HG03175 (cell line): ENCODE data around the gene LHX4.
"Not testable (repeated sequence)": the region's sequence is repeated elsewhere in the genome, so short reads cannot be mapped to it uniquely, and the experiment has no call there.

Experiments used
- ATAC-seq: cut with Tn5 transposase; IDR thresholded peaks from one replicate; pipeline ENCODE4 v1.9.1; 2021; ENCODE audit warnings: mild to moderate bottlenecking, moderate library complexity; ENCODE audit not compliant: unreplicated experiment

LHX4 gene

GRCh38 chr1:180196436-180197003 is 33.5 kb upstream of the LHX4 start:
- no peak for ATAC-seq

DNA sequence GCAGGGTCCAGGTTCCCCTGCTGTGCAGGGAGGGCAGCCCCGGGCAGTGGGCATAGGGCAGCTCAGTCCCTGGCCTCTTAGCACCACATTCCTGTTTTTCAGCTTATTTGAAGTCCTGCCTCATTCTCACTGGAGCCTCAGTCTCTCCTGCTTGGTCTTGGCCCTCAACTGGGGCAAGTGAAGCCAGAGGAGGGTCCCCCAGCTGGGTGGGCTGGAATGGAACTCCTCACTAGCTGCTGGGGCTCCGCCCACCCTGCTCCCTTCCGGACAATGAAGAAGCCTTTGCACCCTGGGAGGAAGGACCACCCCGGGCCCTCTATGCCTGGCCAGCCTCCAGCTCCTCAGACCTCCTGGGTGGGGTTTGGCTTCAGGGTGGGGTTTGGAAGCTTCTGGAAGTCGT is 32.8 kb upstream of the LHX4 start:
- no peak for ATAC-seq

GRCh38 chr1:180198196-180198595 is 31.9 kb upstream of the LHX4 start:
- no peak for ATAC-seq

- no peak for ATAC-seq
Observed at GRCh38 chr1:180198611-180199010, 31.5 kb upstream of the LHX4 start.

GRCh38 chr1:180199018-180199417 is 31.0 kb upstream of the LHX4 start:
- ATAC-seq = no peak

GRCh38 chr1:180201451-180202200 is 28.4 kb upstream of the LHX4 start:
- no peak for ATAC-seq

DNA sequence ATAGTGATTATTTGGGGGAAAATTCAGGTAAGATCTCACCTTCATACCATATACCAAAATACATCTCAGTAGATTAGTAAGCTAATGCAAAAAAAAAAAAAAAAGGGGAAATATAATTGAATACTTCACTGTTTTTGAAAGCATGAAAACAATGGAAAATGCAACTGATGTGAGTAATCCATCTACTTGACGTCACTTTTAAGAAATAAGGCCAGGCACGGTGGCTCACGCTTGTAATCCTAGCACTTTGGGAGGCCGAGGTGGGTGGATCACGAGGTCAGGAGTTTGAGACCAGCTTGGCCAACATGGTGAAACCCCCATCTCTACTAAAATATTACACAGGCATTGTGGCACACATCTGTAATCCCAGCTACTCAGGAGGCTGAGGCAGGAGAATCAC is 27.5 kb upstream of the LHX4 start:
- ATAC-seq = not testable (repeated sequence)

GRCh38 chr1:180204231-180204630 is 25.8 kb upstream of the LHX4 start:
- no peak for ATAC-seq

- ATAC-seq = no peak
Observed at GRCh38 chr1:180206581-180206980, 23.5 kb upstream of the LHX4 start.

GRCh38 chr1:180208264-180208663 is 21.8 kb upstream of the LHX4 start:
- ATAC-seq = no peak

DNA sequence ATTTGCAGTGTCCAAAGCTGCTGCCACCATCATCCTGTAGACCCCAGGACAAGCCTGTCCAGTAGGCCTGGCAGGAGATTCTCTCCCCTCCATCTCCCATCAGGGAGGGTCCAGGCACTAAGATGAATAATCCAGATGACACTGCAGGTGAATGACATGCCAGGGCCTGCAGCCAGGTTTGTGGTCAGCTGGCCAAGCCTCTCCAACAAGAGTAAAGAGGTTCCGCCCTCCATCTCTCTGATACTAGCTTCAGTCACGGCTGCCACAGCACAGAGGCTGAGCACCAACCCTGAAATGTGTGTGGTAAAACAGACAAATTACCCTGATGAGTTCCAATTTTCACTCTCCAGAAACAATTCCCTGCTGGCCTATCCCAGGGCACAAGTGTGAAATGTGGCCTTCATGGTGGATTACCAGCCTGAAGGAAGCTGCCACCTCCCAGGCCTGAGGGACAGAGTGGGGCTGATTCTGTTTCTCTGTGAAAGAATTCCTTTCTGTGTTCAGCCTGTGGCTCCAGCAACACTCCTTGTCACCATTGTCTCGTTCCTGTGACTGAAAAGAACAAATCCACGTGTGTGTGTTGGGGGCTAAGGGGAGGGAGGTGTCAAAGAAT is 19.9 kb upstream of the LHX4 start:
- no peak for ATAC-seq

DNA sequence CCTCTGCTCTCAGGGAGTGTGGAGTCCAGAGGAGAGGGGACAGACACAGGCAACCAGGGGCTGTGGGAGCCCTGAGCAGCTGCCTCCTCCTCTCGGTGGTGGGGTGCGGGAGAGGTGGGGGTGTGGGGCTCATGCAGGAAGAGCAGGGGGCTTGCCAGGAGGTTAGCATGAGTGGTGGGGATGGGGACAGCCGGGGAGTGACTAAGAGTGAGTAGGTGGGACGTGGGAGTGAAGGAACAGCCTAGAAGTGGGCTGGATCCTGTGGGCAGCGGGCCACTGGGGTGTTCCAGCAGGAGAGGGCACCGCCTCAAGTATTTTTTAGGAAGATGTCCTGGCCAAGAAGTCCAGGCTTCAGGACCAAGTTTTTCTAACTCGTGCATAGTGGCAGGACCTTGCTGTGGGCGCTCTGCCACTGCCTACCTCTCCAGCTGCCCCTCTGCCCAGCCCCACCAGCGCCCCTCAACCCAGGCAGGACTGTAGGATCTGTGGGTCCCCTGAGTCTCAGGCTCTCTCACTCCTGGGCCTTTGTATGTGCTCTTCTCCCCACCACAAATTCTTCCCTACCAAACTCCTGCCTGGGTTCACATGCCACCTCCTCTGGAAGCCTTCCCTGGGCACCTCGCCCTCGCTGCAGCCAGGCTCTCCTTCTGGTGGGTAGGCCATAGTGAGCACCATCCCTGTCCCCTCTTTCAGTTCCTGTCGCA is 18.8 kb upstream of the LHX4 start:
- no peak for ATAC-seq

DNA sequence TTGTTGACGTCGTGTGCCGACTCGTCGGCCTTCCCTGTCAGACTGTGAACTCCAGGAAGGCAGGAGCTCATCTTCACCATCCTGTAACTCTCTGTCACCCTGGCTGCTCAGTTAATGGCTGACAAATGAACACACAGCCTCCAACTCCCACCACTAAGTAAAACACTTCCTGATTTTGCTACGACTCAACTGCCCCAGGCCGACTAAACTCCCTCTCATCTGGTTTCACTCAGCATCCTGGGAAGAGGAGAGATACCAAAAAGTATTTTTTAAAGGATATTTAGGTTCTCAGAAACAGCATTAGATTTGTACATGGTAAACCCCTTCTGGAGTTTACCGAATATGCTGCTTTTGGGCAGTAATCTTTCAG is 18.2 kb upstream of the LHX4 start:
- no peak for ATAC-seq

GRCh38 chr1:180213401-180214170 is 16.5 kb upstream of the LHX4 start:
- ATAC-seq = no peak

DNA sequence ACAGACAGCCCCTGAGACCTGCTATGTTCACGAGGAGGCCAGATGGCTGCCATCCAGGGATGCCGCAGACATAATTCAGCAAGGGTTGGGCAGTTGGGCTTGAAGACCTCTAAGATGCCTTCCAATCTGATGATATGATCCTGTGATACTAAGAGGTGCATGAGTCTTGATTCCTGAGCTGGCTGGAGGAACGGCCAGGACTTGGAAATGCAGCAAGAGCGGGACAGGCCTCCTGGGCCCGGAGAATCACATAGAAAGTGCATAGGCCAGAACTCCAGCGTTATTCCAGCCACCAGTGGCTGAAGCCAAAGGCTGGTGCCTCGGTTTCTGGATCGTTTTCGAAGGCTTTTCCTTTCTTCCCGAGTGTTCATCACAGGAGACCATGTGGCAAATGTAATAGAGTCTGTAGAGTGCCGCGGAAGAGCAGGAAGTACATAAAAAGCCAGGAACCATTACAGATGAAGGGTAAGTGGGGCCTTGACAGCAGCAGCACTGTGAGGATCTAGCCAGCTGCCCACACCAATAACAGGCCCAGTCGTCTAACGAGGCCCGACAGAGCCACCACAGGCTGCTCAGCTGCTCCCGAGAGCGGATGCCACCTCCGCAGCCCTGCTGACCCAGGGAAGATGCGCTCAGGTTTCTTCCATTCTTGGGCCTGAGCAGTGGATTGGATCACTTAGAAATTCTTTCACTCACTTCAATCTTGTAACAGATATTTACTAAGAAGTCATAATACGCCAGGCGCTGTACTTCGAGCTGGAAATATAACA is 14.0 kb upstream of the LHX4 start:
- no peak for ATAC-seq

DNA sequence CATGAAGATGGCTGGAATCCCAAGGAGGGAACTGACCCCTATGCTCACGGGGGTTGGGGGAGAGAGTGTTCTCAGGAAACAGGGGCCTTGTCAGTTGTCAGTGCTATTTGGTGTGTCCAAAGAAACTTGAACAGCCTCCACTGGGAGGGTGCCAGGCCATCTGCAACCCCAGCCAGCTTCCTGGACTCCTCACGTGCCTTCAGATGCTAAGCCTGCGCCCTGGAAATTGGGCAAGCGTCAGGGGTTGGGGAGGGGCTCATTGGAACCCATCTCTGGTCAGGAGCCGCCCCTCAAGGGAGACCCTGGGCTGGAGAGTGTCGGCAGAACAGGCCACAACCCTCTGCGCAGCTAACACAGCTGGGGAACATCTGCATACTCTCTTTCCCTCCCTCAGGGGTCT is 13.1 kb upstream of the LHX4 start:
- ATAC-seq = no peak

DNA sequence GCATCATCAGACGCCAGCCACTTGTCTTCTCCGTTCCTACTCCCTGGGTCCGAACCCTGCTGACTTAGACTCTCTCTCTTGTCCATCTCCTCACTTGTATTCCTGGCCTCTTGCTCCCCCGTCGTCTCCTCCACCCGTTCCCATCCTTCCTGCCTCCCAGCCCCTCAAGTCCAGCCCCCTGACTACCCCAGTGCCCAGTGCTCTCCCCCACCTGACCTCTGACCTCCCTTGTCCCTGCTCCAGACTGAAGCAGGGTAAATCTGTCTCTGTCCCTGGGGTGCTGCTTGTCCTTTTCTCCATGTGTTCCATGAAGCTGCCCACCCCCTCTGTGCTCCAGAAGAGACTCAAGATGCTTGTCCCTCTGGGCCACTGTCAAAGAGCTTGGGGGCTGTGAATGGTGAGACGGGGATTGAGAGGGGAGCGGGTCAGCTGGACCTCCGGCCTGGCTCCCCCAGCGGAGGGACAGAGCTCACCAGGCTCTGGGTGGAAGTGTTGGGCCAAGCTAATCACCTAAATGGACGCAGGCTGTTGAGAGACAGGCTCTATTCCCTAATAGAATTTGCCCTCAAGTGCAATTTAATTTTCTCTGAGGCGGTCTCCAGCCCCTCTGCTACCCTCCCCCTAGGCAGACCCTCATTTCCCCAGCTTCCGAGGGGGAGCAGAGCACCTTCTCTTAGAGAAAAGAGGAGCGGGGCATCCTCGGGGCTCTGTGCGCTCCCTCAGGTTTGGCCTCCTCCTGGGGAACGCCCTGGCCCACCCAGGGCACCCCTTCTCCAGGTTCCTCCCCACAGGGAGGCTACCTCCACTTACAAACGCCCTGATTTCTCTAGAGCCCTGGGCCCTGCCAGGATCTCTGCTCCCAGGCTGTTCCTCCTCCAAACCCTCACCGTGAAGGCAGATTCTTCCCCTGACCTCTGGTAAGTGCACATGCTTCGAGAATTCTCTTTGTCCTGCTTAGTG is 11.0 kb upstream of the LHX4 start:
- no peak for ATAC-seq

DNA sequence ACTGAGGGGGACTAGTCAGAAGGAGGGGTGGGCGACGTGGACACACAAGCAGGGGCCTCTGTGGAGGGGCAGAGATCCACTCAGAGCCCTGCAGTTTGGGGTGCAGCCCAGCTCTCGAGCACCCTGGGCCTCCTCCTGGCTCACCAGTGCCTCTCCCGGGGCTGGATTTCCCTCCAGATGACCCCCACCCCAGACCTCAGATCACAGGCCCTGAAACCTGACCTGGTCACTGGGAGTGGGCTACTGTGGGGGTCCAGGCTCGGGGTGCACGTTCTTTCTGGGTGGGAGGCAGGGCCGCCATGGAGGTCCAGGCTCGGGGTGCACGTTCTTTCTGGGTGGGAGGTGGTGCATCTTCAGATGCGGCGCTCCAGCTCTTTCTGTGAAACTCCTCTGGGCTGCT is 10.3 kb upstream of the LHX4 start:
- no peak for ATAC-seq

DNA sequence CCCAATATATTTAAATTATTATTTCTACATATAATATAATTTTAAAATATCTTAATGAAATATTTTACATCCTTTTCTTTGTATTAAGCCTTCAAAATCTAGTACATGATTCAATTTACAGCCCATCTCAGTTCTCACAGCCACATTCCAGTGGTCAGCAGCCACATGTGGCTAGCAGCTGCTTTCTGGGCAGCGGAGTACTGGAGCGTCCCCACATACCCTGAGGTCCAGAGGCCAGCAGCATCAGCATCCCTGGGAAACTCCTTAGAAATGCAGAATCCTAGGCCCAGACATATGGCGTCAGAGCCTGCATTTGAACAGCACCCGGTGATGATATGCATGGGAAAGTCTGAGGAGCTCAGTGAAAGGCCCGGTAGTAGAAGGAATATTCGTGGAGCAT is 8.6 kb upstream of the LHX4 start:
- ATAC-seq = no peak
